G401 (cell line): ENCODE results near the gene TFEB. TPM values are rescaled to one million over a fixed set of nuclear protein-coding genes. Genes with fewer than 3 reads are reported as not detected.

Source experiments
- DNase-seq: peaks from one replicate; pipeline ENCODE4 v3.0.0-alpha.2; 2015; ENCODE audit warnings: low spot score
- in situ Hi-C: cut with HindIII; loops from 2 replicates; pipeline ENCODE4 v1.10.0; 2016; ENCODE audit warnings: low sequenced_read_pairs, mixed read lengths
- total RNA-seq: library from RNA; depleted of rRNA; stranded (reverse); fragments of >200 nt; shearing (Covaris generic); gene quantifications from 2 replicates; pipeline ENCODE4 v1.2.3, GENCODE V29; 2014

Gene TFEB
- total RNA-seq, 1 experiment from 2014 or later: 9.8 TPM

DNA sequence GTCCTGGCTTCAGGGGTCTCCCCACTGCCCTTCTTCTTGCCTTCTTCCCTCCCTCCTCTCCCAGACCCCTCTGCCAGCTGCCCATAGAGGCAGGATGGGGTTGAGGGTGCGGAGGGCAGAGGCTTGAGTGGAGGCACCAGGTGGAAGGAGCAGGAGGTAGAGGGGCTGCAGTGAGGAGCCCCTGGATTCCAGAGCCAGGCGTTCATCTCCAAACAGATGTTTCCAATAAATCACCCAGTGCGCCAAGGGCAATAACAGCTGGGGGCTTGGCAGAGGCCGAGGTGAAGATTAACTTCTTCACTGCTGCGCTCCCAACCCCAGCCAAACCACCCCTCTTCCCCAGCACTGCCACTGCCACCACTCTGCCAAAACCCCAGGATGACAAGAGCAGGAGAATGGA lies 86.5 kb downstream of the TFEB start:
- no peak for DNase-seq
- in situ Hi-C loops: no loop called here

DNA sequence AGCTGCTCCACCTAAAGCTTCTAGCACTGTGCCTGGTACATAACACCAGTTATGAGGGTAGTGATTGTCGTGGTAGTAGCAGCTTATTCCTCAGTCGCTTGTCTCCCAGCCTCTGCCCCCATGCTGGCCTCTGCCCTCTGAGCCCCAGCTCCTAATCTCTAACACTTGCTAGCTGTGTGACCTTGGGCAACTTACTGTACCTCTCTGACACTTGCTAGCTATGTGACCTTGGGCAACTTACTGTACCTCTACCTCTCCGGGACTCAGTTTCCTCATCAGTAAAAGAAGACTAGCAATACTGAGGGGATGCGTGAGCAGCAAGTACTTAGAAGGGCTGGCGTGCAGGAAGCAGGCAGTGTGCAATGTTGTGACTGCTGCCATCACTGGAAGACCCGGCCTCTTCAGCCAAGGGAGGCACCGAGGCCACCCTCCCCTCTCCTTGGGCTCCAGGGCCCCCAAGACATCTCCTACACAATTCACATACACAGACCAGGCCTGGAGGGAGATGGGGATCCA lies 87.3 kb downstream of the TFEB start:
- in situ Hi-C loops: no loop called here

DNA sequence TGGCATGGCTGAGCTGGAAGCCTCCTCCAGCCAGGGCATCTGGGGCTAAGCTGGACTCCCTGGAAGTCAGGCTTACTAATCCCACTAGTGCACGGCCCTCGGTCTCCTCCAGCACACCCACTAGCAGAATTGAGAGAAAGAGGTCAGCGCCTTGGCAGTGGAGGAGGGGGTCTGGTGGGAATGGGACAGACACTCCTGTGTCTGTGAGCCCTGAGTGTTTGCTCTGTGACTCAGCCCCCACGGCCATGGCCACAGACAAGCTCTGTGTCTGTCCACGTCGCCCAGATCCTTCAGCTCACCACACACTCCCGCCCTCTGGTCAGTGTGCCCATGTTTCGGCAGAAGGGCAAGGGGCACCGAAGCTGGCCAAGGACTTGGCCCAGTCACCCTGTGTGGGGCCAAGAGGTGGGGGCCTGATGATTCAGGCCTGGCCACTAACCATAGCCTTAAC lies 88.3 kb downstream of the TFEB start:
- no peak for DNase-seq
- in situ Hi-C loops: no loop called here

More for the DNA sequence above, 87.3 kb downstream of the TFEB start:
- DNase-seq: no peak

DNA sequence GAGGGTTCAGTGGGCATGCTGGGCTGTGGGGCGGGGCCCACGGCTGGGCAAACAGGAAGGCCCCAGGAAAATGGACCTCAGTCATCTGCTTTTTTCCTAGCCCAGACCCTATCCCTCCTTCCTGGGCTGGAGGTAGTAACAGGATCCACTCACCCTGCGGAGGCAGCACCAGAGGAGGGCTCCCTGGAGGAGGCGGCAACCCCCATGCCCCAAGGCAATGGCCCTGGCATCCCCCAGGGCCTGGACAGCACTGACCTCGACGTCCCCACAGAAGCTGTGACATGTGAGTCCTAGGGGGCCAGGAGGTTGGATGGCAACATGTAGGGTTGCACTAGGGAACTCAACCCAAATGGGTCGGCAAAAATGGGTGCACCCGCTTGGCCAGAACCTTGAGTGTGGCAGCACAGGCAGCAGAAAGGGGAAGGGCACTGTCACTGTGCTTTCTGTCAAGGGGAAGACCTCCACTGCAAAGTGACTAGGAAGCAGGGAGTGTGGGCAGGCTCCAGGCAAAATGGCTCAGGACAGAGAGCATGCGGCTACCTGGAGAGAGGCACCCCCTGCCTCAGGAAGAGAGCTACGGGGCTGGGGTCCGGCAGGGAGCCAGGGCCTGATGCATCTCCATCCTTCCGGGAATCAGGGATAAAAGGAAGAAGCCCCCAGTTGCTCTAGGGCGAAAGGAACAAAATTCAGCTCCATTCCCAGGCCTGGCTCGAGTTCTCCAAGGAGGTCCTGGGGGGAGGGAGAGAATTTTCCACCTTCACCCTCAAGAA lies 89.2 kb downstream of the TFEB start:
- in situ Hi-C loops: no loop called here
- no peak for DNase-seq

DNA sequence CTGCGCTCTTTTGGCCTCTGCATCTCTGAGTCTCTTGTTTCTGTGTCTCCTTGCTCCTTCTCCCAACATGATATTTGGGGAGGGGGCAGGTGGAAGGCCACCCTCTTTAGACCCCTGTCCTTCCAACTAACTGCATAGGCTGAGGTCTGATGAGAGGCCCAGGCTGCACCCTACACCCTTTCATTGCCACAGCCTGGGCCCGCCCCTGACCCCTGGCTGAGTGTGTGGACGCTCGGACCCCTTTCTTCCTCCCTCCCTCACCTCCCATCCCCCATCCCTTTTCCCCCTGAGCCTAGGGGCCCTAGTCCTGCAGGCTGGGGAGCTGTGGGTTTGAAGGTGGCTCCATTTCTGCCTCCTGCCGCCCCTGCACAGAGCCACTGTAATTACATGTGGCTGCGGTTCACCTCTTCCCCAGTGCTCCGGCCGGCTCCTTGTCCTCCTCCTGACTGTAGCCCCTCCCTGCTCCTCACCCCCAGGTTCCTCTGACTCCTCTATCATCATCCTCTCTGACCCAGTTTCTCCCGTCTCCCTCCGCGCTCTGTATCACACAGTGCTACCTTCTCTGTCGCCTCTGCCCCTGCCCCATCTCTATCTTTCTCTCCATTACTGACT lies 90.3 kb downstream of the TFEB start:
- in situ Hi-C loops: no loop called here
- no peak for DNase-seq

DNA sequence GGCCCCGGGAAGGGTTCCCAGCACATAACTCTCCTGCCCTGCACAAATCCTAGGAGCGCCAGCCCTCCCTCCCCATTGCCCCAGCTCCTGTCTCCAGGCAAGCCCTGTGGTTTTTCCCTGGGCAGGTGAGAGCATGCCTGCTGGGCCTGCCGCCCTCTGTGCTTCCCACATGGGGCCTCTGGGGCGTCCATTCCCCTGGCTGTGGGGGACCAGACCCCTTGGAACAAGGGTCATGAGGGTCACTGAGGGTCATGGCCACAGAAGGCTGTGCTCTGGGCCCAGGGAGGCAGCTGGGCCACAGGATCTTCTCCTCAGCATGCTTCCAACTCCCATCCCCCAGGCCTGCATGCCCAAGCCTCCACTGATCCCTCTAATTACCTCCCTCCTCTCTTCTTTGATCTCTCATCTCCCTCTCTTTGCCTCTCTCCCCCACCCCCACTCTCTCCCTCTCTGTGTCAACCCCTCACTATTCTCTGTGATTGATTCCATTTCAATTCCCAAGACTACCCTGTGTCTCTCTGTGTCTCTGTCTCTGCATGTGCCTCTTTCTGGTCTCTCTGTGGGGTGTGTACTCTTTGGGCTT lies 91.0 kb downstream of the TFEB start:
- DNase-seq: no peak

DNA sequence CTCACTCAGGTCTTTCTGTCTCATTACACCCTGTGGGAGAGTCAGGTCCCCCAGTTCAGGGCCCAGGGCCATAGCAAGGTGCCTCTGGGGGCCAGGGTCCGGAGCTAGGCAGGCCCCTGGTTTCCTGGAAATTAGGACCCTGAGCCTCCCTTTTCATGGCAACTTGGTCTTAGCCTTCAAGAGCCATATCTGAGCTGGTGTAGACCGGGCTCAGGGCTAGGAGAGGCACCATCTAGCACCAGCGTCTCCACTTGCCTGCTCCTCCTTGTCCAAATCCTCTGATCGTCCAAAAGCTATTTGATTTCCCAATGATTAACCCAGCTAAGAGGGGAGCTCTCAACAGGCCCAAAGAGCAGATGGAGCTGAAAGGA lies 91.5 kb downstream of the TFEB start:
- in situ Hi-C loops: no loop called here
- no peak for DNase-seq

More for the DNA sequence above, 91.0 kb downstream of the TFEB start:
- in situ Hi-C loops: no loop called here

DNA sequence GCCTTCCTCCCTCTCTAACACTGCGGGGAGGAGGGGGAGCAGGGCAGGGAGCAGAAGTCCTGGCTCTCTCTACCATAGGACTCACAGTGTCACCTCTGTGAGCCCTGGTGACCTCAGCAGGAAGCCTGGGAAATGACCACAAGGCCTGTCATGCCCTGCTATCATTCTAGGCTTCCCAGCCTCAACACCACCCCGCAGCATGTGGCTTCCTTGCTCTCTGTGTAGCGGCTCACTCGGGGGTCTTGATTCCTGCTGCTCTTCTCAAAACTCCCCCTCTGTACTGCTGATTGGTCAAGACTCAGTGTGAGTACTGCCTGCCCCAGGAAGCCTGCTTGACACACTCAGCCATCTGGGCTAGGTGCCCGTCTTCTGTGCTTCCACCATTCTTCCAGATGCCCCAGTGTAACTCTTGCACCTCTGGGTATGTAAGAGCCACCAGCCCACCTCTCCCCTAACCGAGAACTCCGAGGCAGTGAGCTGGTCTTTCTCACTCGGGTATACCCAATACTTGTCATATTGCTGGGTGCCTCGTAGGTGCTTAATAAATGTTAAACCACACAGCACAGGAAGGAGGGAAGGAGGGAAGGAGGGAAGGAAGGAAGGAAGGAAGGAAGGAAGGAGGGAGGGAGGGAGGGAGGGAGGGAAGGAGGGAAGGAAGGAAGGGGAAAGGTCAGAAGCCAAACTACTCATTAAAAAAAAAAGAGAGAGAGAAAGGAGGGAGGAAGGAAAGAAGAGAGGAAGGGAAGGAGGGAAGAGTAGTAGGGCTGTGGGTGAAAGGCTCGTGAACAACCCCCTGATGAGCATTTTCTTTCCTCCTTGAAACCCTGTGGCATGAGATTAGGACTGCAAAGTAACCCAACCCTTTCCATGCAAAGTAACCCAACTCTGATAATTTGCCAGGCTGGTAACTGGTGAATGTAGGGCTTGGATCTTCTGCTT lies 92.2 kb downstream of the TFEB start:
- in situ Hi-C loops: no loop called here
- no peak for DNase-seq

DNA sequence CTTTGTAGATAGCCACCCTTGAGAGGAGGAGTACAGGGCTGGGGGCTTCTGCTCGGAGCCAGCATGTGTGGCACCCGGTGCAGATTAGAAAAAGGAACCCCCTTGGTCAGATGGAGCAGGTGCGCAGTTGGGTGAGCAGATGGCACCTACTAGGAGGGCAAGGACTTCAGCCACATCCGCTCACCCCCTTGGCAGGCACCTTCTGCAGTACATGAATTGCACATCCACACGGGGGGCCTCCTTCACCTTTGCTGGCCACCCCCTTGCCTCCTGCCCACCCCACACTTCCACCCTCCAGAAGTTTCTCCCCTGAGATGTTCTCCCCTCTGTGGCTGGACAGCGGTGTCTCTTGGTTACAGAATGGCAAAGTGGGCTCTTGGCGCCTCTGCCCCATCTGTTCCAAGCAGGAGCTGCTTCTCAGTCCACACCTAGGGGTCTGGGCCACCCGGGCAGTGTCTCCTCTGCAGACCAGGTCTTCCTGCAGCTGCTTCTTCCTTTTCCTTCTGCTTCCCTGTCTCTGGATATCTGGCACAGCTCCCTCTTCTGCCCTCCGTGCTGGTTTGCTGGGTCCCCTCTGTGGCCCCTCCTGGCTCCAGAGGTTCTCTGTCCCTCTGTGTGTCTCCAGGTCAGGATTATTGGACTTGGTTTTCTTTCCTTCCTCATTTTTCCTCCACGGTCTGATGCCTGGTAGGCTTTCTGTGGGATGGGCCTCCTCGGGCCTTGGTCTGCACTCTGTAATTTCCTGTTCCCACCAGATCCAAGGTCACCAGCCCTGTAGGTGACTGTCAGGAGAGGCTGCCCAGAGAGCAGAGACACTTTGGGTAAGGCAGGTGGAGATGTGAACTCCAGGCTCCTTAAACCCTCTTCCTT lies 93.1 kb downstream of the TFEB start:
- in situ Hi-C loops: no loop called here
- DNase-seq: no peak

DNA sequence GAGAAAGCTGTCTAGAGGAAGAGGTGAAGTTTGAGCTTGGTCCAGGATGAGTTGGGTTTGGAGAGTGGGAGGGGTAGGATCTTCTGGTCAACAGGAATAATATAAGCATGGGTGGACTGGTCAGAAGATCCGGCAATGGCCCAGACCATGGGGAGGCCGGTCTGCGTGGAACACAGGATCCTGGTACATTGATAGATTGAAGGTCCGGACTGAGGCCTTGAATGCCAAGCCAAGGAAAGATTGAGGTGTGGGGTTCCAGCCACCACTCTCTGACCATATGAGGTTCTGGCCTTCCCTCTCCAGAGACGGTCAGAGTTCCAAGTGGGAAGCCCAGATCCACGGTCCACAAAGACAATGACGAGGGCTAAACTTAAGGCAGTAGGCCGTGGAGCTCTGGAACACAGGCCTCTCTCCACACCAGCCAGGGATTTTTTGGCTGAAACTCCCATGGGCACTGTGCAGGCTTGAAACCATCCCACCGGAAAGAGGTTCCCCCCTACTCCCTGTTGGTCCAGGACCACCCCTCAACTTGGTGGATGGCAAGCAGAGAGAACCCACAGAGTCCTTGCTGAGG lies 94.0 kb downstream of the TFEB start:
- in situ Hi-C loops: no loop called here

DNA sequence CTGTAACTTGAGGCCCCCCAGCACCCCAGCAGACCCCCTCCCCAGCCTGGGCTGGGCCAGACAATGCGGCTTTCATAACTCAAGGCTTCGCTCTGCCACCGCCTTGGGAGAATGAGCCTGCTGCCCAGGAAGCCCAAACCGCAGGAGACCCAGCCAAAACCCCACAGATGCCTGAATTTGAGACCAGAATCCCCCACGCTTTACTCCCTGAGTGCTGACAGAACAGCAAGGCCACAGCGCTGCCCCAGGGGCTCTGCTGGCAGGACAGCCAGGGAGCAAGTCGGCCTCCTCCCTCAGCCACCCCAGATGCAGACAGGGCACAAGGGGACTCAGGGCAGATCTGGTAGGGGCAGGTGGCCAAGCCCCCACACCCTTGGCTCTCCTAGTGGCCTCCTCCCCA lies 95.0 kb downstream of the TFEB start:
- DNase-seq: no peak

More for the DNA sequence above, 94.0 kb downstream of the TFEB start:
- DNase-seq: no peak

DNA sequence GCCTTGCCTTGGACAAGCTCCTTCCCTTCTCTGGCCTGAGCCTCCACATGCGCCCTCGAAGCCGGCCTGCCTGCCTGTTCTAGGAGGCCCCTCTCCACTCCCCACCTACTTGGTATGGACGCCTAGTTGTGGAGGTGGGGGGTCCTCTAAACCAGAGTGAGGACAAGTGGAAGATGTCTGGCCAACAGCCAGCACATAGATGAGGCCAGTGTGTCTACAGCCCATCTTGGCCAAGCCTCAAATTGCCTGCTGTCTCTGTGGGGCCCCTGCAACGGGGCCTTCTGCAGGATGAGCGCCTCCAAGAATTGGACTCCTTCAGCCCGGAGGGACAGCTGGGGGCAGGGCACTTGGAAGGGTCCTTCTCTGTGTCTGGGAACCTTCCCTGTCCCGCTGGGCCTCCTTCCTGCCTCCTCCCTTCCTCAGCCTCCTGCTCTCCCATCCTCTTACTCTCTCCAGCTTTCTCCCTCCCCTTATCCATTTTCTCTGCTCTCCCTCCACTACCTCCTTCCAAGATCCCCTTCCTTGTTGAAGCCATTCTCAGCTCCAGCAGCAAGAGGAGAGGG lies 95.5 kb downstream of the TFEB start:
- DNase-seq: no peak
- in situ Hi-C loops: no loop called here

More for the DNA sequence above, 95.0 kb downstream of the TFEB start:
- in situ Hi-C loops: no loop called here

DNA sequence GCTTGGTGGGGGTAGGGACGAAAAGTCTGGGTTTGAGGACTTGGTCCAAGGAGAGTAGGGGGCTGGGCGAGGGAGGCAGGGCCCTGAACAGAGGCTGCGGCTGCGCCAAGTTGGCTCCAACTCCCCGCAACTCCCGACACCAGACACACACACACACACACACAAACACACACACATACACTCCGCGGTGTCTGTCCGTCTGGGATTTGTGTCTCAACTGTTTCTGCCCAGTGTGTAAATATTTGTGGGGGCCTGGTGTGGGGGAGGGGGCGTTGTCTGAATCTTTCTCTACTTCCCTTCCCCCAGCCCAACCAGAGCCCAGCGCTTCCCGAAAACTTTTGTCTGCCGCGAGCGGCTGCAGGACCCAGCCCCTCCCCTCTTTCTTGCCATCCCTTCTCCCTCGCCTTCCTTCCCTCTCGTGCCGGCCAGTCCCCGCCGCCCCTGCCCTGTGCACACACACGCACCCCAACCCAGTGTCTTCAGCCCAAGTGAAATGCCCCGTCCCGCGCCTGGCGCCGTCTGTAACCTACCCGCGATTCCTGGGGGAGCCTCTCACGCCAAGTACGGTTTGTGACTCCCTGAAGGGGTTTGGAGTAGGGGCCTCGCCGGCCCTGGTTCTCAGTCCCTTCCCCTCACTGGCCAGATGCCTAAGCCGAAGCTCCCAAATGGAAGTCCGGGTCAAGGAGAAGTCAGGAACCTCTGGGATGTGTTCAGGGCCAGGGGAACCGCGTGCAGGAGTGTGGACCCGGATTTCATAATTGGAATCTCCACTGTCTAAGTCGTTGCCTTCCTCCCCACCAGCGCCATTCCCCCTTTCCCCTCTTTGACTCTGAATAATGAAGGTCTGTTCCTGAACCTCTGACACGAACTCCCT lies 96.2 kb downstream of the TFEB start:
- DNase-seq: no peak
- in situ Hi-C loops: no loop called here

DNA sequence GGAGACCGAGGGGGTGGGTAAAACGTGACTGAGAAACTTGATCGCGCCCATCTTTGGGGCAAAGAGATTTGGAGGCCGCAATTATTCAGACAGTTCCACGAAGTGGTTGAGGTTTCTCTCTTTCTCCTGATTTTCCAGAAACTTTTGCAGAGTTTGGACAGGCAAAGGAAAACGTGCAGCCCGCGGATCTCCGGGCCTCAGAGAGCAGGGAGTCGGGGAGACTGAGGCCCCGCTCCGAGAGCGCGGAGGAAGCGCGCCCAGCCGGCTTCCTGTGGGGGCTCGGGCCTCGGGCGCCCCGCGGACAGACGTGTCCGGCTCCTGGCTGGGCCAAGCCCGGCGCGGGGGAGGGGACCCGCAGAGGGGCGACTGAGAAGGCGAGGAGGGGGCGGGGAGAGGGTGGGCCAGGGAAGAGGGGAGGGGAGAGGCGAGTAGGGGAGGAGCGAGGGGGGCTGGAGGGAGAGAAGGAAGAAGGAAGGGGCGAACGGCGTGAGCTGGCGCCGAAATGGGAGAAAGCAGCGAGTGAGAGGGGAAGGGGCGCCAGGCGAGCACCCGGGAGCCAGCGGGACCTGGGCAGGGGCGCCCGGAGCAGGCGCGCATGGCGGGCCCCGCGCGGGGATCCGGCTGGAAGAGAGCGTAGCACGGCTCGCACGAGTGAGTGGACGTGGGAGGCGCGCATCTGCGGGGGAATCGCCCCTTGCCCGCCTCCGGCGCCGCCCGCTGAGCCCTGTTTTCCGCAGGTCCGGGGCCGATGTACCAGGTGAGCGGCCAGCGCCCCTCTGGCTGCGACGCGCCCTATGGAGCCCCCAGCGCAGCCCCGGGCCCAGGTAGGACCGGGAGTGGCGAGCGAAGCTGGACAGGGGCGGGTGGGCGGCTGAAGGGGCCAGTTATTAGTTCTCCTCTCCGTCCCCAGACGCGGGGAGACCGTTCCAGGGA lies 97.1 kb downstream of the TFEB start, which contains the start of gene MDFI:
MDFI (plus strand) TSS at position 467 of the 933 bp plus-strand sequence; CDS start at position 749, 282 bp downstream.
- in situ Hi-C loops: no loop called here
- no peak for DNase-seq

DNA sequence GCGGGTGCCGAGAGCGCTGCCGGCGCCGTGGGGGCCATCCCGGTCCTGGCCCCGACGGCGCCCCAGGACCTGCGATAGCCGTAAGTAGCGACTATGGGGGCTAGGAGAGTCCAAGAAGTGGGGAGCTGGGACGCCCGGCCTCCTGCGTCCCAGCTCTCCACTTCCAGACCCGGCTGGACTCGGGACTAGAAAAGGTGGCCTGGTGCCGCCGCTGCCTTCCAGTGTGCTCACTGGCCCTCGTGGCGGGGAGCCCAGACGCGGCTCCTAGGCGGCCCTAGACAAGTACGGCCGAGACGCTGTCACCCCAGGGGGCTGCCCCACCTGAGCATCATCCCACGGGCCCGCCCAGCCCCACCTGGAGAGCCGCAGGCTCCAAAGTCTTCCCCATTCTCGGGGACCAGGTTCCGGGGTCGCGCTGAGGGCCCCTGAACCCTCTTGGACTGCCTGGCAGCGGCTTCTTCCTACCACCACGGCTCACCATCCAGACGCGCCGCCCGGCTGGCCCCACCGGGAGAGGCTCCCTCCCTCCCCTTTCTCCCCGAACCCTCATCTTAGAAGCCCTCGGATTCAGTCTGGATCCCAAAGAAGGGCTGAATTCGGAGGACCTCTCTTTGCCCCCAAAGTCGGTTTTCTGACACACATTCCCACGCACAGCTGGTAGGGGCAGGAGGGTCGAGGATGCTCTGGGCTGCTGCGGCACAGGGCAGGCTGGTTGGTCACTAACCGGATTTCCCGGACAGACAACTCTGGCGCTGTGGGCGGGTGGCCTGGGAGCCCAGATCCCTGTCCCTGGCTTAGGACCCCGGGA lies 98.0 kb downstream of the TFEB start:
- DNase-seq: no peak
- in situ Hi-C loops: no loop called here
